CD4-positive, alpha-beta T cell treated with Interleukin-10 for 1 hour (primary cell): ENCODE data around the gene NAPB.

Source experiments
- DNase-seq: peaks from one replicate; pipeline ENCODE4 v3.0.0-alpha.2; 2020

Gene NAPB

DNA sequence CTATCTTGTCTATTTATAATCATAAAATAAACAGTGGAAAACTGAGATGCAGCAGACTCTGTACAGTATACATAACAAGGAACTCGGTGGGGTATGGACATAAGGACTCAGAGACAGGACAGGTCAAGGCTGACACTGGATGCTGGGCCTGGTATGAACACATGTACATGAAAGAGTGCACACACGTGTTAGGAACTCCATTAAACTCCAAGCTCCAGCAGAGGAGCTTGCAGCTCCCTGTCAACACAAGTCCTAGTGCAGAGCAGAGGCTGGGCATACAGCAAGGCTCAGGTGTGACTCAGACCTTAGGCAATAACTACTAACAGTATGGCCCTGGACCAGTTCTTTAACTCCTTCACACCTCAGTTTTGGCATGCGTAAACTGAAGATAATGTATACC, 17.1 kb downstream of the NAPB start:
- DNase-seq = no peak

DNA sequence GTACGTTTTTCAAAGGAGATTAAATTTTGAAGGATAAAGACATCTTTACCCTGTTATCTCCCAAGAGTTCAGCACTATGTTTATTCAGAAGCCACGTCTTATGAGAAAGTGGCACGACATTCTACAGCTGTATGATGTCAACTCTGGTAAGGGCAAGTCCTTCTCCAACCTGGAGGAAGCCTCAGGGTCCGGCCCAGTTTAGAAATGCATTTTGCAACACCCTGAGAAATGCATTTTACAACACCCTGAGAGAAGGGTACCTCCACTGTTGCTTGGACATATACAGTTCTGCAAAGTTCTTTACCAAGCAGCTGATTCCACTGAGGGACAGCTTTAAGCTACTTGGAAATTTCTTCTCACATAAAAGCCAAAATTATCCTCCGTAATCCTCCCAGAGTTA, 17.5 kb downstream of the NAPB start:
- no peak for DNase-seq

DNA sequence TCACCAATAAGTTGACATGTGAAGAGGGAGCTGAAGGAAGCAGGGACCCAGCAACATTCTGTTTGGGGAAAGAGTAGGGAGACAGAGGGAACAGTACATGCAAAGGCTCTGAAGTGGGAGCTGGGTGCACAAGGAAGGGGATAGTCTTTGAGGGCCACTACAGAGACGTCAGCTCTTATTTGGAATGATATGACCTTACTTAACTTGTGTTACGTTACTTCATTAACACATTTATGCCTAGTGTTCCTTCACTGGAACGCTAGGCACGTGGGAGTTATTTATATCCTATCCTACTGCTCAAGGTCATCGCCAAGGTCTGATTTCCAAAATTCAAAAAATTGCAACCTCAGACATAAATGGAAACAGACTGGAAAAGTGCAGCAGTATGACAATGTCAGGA, 20.2 kb downstream of the NAPB start:
- no peak for DNase-seq

DNA sequence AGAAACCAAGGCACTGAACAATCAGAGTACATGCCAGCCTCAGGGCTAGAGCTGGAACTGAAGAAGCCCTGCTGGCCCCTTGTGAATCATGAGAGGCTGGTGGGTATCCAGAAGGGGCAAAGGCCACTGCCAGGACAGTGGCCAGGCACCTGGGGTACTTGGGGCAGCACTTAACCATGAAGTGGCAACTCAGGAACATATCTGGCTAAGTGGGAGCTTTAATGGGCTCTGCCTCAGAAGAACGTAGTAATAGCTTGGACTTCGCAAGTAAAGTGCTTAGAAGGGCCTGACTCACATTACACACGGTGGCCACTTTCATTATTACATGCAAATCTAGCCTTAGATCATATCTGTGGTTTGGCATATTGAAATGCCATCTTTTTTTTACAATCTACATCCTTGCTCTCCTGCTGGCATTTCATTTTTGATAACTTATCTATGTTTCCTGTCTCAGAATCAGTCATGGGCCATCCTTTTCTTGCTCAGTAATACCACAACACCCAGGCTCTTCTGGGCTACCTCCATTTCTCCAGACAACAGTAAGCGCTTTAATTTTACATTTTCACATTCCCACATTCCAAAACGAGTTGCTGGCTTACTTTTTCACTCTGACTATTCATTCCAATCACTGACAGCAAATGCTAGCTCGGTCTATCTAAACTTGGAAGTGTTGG, 21.6 kb downstream of the NAPB start:
- no peak for DNase-seq

GRCh38 chr20:23397961-23398360, 23.3 kb downstream of the NAPB start:
- DNase-seq = no peak

DNA sequence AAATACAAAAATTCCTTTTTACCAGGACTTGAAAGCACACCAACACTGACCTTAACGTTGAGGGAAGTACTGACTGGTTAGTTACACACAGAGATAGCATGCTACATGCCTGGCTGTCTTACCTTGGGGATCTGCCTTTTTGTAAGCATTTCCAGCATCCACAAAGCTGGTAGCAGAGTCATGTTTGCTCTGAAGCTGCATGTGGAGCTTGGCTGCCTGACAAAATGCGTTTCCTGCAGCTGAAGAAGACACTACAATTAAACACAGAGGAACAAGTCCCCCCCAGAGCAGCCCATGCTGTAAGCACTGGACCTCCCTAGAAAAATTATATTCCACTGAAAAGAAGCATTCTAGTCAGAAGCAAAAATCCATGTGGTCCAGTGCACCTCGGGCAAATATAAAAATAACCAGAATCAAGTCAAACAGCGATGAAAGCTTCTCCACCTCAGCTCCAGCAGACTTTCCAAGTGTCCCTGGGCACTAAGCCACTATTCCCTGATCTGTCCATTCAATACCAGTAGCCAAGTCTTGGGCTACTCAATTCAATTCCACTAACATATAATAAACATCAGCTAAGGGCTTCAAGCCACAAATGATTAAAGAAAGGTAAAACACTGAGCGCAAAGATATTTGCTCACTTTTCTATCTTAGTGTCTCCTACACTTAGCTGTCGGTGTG, 24.2 kb downstream of the NAPB start:
- DNase-seq = no peak

GRCh38 chr20:23393996-23394775, 27.1 kb downstream of the NAPB start:
- DNase-seq = no peak

DNA sequence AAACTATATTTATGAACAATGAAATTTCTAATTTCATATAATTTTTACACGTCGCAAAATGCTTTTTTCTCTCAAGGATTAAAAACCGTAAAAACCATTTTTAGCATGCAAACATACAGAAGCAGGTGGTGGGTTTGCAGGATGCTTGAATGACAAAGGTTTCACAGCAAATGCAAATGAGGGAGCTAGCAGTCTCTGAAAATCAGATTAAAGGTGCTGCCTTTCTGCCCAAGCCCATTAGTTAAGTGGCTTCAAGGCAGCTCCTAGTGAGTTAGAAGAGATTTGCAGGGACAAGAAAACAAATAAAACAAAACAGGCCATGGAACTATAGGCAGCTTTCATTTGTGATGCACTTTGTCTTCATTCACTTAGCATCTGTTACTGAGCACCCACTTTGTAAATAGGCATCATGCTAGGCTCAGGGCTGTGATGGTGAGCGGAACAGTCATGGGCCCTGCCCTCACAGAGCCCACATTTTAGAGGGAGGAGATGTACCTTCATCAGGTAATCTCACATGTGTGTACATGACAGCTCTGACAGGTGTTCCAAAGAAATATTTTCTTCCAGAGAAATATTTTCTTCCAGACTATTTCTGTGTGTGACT, 29.5 kb downstream of the NAPB start:
- DNase-seq = no peak

DNA sequence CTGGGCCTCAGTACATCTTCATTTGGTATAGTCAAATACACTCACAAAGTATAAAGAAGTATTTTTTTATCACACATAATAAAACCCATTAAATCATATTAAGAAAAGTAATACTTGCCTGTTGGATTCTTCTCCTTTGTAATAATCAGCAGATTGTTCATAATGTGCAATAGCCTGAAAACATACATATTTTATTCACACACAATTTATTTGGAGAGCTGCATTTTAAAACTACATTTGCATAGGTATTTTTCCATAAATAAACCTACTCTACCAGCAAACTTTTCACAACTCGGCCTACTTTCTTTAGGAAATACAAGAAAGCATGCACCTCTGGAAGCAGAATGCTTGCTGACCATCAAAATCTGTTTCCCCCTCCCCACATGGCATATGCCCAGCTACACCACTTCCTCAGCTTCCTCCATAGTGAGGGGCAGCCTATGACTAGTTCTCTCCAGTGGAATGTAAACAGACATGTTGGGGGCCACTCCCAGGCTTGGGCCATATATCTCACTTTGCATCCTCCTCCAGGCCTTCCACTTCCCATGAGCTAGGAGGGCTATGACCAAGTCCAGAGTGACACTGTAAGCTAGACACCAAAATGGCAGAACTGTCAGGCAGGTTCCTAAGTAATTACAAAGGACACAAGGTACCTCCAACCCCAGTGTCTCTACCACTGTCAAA, 31.1 kb downstream of the NAPB start:
- DNase-seq = no peak

- DNase-seq = no peak
Observed at GRCh38 chr20:23387118-23387443, 34.2 kb downstream of the NAPB start.

DNA sequence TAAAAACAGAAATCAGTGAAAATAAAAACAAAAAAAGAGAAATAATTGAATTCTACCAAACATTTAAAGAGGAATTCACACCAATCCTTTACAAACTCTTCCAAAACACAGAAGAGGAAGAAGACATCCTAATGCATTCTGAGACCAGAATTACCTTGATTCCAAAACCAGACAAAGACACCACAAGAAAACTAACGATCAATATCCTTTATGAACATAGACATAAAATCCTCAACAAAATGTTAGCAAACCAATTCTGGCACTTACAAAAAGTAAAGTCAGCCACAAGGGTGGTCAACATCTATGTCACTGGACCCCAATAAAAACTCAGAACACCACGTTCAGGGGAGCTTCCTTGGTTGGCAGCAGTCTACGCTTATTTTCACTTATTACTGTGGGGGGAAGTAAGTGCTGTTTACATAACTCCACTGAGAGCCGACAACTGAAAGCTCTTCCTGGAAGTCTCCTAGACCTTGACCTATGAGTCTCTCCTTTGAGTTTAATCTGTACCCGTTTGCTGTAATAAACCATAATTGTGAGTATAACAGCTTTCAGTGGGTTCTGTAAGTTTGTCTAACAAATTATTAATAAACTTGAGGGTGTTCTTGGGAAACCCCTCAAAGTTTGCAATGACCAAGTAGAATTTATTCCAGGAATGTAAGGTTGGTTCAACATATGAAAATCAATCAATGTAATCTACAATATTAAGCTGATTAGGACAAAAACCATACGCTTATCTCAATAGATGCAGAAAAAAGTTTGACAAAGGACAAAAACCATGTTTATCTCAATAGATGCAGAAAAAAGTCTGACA, 34.8 kb downstream of the NAPB start:
- no peak for DNase-seq

GRCh38 chr20:23381876-23382275, 39.4 kb downstream of the NAPB start:
- no peak for DNase-seq

DNA sequence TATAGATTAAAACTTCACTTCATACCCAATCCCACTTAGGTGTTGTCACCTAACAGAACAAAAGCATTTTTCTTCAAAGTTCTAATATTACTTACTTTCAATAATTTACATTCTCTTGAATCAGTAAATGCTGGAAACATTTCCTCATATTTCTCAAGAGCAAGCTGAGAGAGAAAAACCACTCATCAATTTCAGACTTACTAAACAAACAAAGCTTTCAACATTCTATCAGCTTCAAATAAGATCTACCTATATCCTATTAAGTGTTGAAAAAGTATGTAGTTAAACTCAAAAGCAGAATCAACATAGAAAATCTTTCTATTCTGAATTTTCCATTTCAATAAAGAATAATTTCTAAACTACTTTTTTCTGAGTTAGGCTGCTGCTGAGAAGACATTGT, 41.5 kb downstream of the NAPB start:
- no peak for DNase-seq

DNA sequence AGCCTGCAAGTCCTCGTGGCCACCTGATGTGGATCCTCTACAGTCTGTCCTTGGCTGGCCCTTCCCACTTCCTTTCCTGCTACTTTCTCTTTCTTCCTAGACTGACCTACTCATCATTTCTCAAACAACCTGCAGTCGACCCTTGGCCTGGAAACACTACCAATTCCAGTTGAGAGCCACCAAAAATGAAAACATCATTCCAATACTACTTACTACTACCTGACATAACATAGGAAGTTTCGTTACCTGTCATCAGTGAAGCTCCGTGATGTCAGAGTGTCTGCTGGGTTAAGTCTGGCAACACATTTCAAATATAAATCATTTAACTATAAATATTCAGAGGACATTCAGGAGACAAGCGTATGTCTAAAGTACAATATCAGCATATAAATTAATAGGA, 45.5 kb downstream of the NAPB start:
- no peak for DNase-seq

GRCh38 chr20:23374441-23374840, 46.8 kb downstream of the NAPB start:
- DNase-seq = no peak

DNA sequence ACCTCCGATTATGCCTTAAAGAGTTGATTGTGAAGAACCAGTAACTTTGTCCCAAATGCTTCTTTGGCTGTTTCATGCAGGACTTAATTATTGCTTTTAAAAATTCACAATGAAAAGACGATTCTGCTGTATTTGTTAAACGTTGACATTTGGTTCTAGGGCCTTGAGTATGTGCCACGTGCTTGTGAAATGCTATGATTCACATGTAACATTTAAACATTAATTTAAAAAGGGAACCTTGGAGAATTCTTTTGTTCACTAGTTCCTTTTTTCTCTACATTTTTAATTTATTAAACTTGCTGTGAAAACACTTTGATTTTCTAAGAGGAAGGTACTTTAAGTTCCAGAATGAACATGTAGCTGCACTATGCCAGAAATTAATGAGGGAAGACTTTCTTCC, 49.8 kb downstream of the NAPB start:
- no peak for DNase-seq

- DNase-seq = no peak
Observed at GRCh38 chr20:23370873-23371272, 50.4 kb downstream of the NAPB start.

DNA sequence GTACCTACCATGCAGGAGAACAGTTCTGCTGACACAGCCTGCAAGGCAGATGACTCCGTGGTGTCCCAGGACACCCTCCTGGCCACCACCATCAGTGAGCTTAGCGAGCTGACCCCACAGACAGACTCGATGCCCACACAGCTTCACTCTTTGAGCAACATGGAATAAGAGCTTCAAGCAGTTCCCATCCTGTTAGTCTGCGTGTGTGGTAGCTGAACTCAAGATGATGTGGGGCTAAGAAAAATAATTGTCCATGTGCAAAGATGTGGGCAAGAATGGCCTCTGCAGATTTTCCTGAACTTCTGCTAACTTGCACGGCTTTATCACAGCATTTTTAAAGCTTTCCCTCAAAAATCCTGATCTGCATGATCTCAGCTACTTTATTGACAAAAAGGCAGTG, 51.0 kb downstream of the NAPB start:
- no peak for DNase-seq

DNA sequence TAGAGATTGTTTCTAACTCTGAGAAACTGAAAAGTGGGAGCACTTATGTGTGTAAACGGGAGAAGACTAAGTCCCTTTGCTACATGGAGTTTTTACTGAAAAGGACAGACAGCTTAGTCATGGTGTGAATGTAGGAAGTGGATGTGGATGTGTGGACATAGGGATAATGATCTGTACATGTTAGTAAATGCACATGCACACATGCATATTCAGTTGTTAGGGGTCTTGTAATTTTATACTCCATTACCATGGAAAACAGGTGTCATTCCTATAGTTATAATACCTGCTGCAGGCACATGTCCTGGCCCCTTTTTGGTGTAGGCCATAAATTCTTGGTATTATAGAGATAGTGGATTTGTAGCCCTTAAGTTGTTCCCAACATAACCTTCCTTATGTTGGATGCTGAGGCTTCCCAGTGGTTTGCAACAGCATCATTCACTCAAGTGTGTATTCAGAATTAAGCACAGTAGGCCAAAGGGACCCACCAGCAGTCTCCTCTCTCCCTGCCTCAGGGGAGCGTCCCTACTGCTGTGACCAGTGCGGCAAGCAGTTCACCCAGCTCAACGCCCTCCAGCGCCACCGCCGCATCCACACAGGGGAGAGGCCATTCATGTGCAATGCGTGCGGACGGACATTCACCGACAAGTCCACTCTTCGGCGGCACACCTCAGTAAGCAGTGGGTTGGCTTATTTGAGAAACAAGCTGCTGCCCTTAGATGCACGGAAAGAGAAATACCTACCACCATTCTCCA, 52.0 kb downstream of the NAPB start:
- DNase-seq = no peak

DNA sequence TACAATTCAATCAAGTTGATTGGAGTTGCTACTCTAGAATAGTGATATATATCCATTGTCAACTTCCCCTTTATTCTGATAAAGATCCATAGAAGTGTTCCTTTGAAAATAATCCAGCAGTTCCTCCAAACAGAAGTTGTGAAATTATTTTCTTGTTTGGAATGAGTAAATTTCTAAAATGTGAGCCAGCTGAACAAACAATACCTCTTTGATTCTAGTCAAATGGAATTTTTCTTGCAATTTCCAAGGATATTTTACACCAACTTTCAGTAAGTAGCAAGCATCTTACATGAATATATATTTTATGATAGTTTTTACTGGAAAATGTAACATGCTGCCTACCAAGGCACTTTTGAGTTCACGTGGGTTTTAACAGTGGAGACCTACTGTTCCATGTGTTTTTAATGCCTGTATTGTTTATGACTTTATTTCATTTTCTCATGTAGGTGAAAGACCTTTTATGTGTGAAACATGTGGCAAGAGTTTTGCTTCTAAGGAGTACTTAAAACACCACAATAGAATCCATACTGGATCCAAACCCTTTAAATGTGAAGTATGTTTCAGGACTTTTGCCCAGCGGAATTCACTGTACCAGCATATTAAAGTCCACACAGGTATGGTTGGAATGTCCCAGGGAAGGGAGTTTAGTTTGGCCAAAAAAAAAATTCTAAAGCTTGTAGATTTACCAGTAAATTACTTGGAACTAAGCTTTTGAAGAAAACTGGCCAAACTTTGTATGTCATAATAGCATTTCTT, 52.8 kb downstream of the NAPB start:
- DNase-seq = no peak

DNA sequence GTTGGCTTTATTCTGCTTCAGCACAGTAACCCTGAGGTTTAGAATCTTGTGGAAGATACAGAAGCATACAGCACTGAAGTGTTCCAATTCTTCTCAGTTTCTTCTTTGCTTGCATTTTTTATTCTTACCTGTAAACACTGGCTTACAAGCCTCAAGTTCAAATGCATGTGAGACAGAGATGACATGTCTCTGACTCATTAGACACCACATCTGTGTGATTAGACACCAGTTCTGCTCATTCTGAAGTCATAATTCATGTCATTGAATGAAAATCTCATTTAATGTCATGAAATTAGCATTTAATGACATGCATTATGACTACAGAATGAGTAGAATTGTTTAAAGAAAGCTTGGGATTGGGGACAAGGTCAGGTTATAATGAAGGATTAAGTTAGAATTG, 53.5 kb downstream of the NAPB start:
- DNase-seq = no peak
